NCI-H2029 treated with DMSO at 0.1 percent for 48 hours (cell line): ENCODE results near the gene SMAD7.
A peak's percentile ranks its signal among the peaks of the same experiment; 100 is the strongest.

ENCODE experiments used
- DNase-seq: peaks from one replicate; lab custom pipeline; 2025; lab: John Stamatoyannopoulos, UW

SMAD7 gene

DNA sequence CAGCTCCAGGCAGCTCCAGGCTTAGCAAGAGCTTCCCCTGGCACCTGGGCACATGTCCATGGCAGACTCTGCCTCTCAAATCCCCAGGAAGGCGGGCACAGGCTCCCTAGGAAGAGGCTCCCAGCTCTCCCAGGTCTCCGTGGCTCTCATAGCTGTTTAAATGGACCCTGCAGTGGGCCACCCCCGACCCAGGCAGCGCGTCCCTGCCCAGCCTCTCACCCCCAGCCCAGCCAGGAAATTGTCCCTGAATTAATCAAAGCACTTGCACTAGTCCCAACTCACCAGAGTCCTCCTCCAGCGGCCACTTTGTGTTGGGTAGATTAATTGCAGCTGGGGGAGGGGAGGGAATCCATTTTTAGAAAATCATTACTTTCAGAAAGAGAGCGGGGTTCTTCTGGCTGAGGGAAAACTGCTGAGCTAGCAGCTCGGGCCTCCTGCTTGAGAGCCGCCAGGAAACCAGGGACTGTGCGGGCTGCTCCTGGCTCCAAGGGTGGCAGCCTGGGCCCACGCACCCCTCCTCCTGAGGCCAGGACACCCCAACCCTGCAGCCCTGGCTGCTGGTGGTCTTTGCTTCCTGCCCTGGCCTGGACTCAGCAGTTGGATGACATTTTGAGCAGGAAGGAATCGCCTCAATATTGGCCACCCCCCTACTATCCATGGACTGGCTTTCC lies 36.0 kb downstream of the SMAD7 start:
- DNase-seq, result no peak

DNA sequence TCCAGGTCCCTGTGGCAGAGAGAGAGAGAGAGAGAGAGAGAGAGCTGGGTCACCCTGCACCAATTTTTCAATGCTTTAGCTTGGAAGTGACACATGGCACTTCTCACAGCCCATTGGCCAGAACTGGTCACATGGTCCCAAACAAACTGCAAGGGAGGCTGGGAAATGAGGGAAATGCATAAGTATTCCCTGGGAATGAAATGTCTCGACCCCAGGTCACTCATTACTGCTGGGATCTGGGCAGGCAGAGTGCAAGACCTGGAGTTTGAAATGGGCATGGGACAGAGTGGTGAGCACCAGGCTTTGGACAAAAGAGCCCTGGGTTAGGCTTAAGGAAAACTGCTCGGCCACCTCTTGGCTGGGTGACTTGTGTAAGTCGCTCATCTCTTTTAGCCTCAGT lies 37.0 kb downstream of the SMAD7 start:
- DNase-seq, result no peak

DNA sequence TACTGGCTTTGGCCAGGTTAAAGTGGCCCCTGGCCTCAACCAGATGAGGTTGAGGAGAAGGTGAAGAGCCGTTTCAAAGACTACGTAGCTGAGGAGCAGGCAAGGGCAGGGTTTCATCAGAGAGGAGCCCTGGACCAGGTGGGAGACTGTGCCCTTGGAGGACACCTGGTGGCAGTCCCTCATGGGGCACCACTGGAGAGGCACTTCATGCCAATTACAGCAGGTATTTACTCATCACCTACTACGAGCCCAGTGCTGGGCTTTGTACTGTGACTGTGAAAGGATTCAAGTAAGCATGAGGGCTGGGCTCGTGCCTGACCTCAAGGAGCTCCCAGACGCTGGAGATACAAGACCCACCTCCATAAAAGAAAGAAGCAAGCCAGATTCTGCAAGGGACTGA lies 37.6 kb downstream of the SMAD7 start:
- DNase-seq, result no peak

DNA sequence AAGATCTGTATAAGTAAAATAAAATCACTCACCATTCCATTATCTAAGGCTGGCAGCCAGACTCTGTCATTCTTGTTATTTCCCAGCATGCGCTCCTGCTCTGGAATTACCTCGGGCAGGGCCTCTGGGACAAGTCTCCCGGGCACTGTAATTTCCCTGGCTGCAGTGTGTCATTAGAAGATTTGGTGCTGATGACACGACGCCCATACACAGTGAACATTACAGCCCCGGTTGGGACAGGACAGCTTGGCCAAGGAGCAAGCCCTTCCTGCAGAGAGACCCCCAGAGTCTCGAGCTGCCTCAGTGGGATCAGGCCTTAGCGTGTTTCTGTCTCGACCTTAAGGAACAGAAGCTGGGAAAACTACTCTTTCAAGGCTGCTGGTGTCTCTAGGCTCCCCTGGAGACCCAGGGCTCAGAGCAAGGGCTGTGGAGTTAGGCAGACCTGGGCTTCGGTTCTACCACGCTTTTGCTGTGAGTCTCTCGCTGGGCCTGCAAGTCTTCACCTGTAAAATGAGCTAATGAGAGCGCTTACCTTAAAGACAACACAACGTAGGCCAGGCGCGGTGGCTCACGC lies 39.7 kb downstream of the SMAD7 start:
- no peak for DNase-seq

DNA sequence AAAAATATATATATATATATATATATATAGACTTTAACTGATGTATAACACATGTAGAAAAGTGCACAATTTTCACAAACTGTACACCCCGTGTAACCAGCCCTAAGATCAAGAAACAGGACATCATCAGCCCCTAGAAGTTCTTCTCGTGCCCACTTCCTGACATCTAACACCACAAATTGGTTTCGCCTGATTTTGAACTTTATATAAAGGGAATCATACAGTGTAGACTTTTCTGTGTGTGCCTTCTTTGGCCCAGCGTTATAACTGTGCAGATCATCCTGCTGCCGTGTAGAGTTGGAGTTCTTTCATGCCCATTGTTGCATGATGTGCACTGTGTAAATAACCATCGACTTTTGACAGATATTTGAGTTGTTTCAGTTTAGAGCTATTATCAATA lies 41.0 kb downstream of the SMAD7 start:
- no peak for DNase-seq

DNA sequence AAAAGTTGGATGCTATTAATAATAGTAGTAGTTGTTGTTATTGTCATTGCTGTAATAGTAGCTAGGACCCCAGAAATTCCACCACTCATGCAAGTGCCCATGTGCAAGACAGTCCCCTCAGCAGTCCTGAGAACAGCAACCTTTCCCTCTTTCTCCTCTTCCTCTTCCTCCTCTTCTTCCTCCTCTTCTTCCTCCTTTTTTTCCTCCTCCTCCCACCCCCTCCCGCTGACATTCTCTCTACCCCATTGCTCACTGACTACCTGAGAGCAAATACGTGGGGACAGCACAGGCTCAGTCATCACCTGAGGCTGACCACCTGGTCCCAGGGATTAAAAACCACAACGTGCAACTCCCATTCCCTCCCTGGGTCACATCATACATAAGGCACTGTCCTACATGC lies 41.8 kb downstream of the SMAD7 start:
- DNase-seq, result no peak

DNA sequence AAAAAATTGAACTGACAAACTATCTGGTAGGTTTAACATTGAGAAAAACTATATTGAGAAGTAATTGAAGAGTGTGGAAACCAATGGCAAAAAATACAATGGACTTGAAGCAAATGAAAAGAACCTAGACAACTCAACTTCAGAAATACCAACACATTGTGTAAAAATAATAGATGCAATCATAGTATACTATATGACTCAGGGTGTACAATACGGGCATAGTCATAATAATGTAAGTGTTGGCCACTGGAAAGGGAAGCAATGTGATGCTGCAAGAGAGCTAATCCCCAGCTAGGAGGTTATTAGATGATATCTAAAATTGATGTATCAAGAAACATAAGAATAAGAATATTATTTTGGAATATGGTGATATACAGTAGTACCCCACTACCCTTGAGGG lies 45.3 kb downstream of the SMAD7 start:
- no peak for DNase-seq

DNA sequence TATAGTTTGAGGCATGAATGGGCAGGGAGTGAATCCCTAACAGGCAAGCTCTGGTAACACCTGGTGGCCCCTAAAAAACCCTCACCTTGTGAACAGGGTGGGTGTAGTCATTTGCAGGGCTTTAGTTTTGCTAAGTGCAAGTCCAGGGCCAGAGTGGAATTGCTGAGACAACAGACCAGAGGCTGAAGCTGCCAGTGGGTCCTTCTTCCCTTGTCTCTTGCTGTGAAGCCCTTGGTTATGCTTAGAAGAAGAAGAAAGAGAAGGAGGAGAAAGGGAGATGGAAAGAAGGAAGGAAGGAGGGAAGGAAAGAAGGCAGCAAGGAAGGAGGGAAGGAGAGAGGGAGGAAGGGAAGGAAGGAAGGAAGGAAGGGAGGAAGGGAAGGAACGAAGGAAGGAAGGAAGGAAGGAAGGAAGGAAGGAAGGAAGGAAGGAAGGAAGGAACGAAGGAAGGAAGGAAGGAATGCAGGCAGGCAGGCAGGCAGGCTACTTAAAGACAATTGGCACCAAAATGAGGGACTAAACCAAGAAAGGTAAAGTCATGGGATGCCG lies 45.8 kb downstream of the SMAD7 start:
- DNase-seq, result no peak

DNA sequence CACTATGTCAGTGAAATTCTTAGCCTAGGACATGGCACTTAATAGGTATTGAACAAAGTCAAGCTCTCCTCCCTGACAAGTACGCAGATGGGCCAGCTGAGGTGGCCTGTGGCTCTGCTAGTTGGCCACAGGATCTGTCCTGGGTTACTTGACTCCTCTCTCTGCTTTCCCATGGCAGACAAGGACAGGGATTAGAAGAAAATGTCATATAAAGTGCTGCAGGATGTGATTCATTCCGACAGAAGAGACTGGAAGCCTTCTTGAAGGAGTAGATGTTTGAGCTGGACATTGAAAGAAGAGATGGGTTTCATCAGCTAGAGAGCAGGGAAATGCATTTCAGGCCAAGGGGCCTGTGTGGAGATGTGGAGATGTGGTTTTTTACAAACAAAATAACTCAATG lies 46.7 kb downstream of the SMAD7 start:
- DNase-seq, result no peak

DNA sequence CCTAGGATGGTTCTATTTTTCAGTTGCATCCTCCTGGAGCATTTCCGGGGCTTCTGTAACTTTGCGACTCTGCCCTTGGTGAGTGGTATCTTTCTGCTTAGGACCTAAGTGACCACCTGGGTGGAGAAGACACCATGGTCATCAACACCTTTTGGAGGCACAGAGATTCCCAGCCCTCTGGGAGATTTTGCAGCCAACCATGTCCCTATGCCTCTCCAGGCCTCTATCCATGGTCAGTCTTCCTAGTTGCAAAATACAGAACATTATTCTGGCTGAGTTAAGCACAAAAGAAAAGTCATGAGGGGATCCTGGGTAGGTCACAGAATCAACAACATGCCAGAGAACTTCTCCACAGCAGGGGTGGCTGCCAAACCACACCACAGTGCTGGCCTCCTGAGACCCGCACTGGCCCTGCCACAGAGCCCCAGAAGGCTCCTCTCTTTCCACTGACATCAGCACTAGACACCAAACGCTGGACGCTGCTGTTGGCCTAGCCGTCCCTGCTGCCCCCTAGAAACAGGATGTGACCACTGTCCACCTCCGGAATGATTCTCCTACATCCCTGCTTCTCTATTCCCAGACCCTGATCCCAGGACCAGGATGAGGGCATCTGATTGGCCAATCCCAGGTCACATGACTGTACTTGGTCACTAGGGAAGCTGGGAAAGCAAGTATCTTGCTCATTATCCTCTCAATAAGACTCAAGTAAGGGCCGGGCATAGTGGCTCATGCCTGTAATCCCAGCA lies 47.7 kb downstream of the SMAD7 start:
- DNase-seq, result no peak

DNA sequence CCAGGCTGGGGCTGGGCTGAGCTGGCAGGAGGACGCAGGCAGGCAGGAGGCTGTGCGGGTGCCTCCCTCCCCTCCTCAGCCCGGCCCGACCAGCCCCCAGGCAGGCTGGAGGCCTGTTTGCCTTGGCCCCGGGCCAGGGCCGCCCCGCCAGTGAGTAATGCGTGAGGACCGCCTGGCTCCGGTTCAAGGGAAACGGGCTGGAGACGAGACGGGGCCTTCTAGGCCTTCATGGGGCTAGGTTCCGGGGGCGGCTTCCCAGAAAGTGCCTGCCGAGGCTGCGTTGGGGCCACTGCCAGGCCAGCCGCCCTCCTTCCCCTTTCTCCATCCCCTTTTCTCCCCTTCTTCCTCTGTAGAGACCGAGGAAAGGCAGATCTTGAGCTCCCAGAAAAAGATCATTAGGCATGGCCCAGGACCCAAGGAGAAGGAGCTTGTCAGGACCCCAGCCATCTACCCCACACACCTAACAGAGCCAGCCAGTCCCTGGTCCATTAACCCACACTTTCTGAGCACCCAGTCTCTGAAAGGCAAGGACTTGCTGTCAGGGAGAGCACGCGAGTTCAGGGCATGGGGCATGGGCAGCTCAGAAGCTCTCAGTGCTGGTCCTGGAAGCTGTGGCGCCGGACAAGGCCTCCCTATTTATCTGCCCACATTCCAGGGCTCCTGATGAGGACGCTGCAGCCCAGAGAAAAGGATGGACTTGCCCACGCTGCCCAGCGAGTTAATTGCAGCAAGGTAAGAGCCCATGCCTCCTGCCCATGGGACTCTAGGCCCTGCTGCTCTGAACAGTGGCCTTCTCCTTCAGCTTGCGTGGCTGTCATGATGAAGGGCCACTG lies 48.5 kb downstream of the SMAD7 start:
- DNase-seq, result peak; percentile 51

DNA sequence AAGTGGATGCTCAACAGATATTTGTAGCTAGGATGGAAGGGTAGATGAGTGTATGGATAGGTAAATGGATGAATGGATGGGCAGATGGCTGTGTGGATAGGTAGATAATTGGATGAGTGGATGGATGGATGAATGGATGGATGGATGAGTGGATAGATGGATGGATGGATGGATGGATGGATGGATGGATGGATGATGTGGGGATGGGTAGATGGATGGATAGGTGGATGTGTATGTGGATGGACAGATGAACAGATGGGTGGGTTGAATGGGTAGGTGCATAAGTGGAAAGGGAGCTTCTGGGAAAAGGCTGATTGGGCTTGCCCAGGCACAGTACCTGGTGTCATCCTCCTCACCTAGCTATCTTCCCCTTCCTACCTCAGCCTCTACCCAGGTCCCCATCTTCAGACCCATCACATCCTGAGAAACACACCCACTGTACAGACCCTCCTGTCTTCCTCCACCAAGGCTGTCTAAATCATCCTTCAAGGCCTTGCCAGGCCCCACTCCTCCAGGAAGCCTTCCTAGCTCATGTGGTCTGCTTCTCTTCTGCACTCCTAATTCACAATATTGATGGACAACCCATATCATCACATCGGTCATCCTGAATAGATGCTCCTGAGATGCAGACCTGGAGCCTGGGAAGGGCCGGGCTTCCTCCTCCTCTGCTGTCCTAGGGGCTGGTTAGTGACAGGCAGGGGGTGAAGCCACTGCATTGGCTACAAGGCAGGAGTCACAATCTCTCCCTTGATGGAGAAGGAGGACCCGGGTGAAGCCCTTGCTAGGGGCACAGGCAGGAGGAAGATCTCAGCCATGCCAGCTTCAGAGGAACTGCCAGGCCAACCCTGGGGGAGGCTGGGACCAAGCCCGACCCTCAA lies 49.4 kb downstream of the SMAD7 start:
- no peak for DNase-seq

DNA sequence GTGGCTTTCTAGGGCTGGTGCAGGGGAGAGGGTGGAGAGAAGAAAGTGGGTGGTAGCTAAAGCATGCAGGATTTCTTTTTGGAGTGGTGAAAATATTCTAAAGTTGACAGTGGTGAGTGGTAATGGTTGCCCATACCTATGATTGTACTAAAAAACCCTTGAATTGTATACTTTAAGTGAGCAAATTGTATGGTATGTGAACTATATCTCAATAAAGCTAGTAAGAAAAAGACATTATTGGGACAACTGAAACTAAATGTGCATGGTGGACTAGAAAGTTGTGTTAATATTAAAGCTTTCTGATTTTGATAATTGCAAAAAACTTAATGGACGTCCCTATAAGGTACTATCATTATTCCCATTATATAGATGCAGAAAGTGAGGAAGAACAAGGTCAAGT lies 50.3 kb downstream of the SMAD7 start:
- DNase-seq, result no peak

DNA sequence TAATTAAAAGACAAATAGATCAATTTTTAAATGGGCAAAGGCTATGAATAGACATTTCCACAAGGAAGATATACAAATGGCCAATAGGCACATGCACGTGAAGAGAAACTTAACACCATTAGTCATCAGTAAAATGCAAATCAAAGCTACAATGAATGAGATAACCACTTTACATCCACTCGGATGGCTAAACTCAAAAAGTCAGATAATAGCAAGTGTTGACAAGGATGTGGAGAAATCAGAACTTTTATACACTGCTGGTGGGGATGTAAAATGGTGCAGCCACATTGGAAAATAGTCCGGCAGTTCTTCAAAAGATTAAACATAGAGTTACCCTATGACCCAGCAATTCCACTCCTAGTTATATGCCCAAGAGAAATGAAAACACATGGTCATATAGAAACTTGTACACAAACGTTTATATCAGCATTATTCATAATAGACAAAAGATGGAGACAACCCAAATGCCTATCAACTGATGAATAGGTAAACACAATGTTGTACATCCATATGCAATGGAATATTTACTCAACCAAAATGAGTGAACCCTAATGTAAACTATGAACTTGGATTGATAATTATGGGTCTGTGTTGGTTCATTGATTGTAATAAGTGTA lies 51.1 kb downstream of the SMAD7 start:
- no peak for DNase-seq

DNA sequence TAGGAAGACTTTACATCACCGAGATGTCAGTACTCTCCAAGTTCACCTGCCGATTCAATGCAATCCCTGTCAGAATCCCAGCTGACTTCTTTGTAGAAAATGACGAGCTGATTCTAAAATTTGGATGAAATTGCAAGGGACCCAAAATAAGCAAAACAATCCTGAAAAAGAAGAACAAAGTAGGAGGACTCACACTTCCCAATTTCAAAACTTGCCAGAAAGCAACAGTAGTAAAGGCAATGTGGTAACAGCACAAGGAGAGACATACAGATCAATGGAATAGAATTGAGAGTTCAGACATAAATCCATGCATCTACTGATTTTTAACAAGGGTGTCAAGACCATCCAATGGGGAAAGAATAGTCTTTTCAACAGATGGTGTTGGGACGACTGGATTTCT lies 52.2 kb downstream of the SMAD7 start:
- DNase-seq, result no peak

DNA sequence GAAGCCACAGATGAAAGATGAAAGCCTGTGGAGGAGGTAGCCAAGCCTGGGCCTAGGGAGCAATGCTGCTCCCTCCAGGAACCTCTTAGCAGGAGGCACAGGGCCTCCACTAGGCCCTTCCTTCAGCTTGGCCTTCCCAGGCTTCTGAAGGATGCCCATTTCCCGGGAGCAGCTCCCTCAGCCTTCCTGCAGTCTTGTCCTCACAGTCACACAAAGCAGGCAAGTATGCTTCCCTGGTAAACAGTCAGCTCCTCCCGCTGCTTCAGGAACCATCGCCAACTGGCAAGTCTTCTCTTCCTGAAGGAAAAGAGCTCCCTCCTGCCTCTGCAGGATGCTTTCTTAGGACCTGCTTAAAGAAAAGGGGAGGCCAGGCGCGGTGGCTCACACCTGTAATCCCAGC lies 53.2 kb downstream of the SMAD7 start:
- DNase-seq, result no peak

DNA sequence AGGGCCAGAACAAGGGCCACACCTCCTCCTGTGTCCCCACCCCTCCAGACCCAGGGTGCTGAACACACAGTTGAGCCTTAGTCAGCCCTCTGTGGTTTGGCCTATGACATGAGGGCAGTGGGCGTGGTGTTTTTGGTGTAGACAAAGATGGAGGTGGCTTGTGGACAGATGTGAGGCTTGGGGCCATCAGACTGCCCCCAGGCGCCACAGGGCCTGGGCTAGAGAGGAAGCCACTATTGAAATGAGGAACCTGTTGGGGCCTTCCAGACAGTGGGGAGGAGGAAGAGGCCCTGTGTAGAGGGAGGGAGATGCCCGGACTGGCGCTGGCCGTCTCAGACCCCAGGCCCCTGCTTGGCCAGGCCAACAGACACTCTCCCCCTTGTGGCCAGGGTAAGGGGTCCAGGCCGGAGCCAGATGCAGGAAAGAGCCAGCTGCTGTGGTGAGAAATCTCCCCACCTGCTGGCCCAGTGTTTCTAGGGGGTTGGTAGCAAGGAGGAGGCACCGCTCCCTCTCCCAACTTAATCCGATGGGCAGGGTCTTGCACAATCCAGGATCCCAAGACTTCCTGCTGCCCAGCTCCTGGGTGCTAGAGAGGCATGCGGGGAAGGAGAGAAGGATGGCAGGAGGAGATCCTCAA lies 53.8 kb downstream of the SMAD7 start:
- no peak for DNase-seq

DNA sequence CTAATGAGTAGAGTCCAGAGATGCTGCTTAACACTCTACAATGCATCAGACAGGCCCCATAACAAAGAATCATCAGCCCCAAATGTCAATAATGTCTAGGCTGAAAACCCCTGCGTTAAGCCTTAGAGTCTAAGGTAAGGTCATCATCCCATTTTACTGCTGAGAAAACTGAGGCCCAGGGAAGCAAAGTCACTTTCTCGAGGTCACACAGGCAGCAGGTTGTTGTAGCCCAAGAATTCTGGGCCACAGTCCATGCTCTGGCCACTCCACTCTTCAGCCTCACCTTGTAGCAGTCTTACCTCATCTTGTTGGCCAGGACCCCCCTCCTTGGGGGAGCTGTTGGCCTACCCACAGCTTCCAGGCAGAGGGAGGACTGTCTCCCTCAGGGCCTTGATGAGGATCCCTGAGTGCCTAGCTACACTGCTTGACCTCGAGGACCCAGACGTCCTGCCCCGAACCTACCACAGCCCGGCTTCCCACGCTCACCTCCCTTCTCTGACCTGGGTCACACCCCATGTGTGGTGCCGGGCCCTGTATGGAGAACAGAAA lies 54.4 kb downstream of the SMAD7 start:
- no peak for DNase-seq

DNA sequence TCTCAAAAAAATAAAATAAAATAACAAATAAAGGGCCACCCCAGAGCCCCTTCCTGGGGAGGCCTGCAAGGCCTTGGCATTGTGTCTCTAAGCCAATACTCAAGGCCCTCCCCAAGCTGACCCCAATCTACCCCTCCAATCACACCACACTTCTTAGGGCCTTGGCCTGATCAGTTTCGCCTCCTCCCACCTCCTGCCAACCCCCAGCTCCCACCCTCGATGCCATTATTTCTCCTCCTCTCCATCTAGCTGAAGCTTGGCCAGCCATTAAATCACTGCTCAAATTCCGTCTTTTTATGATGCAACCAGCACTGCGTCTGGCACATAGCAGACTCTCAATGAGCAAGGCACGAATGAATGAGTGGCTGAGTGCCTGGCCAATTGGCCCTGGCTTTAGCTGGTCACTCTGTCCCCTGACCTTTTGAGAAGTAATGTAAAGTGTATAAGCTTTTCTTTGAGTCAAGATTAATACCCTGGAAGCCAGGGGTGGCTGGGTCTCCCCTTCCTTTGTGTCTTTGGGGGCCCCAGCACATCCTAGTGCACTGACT lies 55.9 kb downstream of the SMAD7 start:
- no peak for DNase-seq
